HepG2 (cell line): Measurements from ENCODE around the gene ZNF155. TPM values are rescaled to one million over a fixed set of nuclear protein-coding genes. Genes with fewer than 3 reads are reported as not detected.

Experiments used
- AGO2 ChIP-seq: fragments of 200-400 bp; formaldehyde crosslinking; optimal IDR thresholded peaks from 2 replicates; pipeline ENCODE3; 2017; ENCODE audit warnings: mild to moderate bottlenecking, low read depth, low read length, moderate library complexity
- ARID2 ChIP-seq: sonication (generic); formaldehyde crosslinking; IDR thresholded peaks from 2 replicates; pipeline ENCODE4 v1.8.1; 2022; ENCODE audit warnings: mild to moderate bottlenecking, missing genetic modification reagents, borderline replicate concordance
- CHD2 ChIP-seq: IDR thresholded peaks from 2 replicates; pipeline ENCODE4 v1.6.1; 2011; ENCODE audit warnings: low read depth, low read length, improper control_type of control experiment
- HNRNPH1 ChIP-seq: fragments of 200-400 bp; formaldehyde crosslinking; optimal IDR thresholded peaks from 2 replicates; pipeline ENCODE3; 2017; ENCODE audit warnings: mild to moderate bottlenecking, low read depth, low read length
- IKZF1 ChIP-seq: fragments of 450-650 bp; IDR thresholded peaks from 2 replicates; pipeline ENCODE4 v1.7.1; 2016
- ISX ChIP-seq: sonication (generic); formaldehyde crosslinking; conservative IDR thresholded peaks from 2 replicates; pipeline ENCODE4 v1.5.0; 2020; ENCODE audit warnings: missing genetic modification reagents
- KDM6A ChIP-seq: IDR thresholded peaks from 2 replicates; pipeline ENCODE4 v1.6.1; 2016; ENCODE audit warnings: low read depth
- MAFK ChIP-seq, 2 experiments: IDR thresholded peaks in 1 of 2; conservative IDR thresholded peaks in 1 of 2; 2 replicates each; pipeline ENCODE4 v1.6.1; 2011; ENCODE audit warnings: improper control_type of control experiment in 2 of 2, low read length in 2 of 2
- MXI1 ChIP-seq: IDR thresholded peaks from 3 replicates; pipeline ENCODE4 v1.6.1; 2012; ENCODE audit warnings: low read depth, low read length, inconsistent platforms, borderline replicate concordance
- NKX3-1 ChIP-seq: sonication (generic); formaldehyde crosslinking; IDR thresholded peaks from 2 replicates; pipeline ENCODE4 v1.5.0; 2020; ENCODE audit warnings: missing genetic modification reagents
- NR2F1 ChIP-seq, 2 experiments: fragments of 450-650 bp in 1 of 2; formaldehyde crosslinking in 1 of 2; IDR thresholded peaks; 2 replicates each; pipeline versions ENCODE4 v1.5.0 to v1.6.1; 2016 to 2020; ENCODE audit warnings: mild to moderate bottlenecking in 1 of 2, missing compliant biosample characterization in 1 of 2, missing genetic modification reagents in 1 of 2, moderate library complexity in 1 of 2
- SP1 ChIP-seq, 2 experiments: fragments of 450-650 bp in 1 of 2; sonication (generic) in 1 of 2; formaldehyde crosslinking in 1 of 2; IDR thresholded peaks; 2 replicates each; pipeline versions ENCODE4 v1.4.0 to v1.6.1; 2016 to 2020; ENCODE audit warnings: missing genetic modification reagents in 1 of 2
- SPEN ChIP-seq: sonication (generic); formaldehyde crosslinking; IDR thresholded peaks from 2 replicates; pipeline ENCODE4 v1.5.1; 2020; ENCODE audit warnings: low read depth, mild to moderate bottlenecking, missing genetic modification reagents
- SYNCRIP ChIP-seq: fragments of 200-400 bp; formaldehyde crosslinking; IDR thresholded peaks from 2 replicates; pipeline ENCODE4 v1.6.1; 2018; ENCODE audit warnings: mild to moderate bottlenecking, low read depth, low read length; ENCODE audit not compliant: insufficient read depth
- TCF7L2 ChIP-seq: IDR thresholded peaks from 2 replicates; pipeline ENCODE4 v1.6.1; 2011; ENCODE audit warnings: mild to moderate bottlenecking, low read depth, low read length, moderate library complexity
- ZBTB20 ChIP-seq: sonication (generic); formaldehyde crosslinking; IDR thresholded peaks from 2 replicates; pipeline ENCODE4 v1.8.1; 2023; ENCODE audit warnings: missing genetic modification reagents, low read depth, mild to moderate bottlenecking, borderline replicate concordance
- ZNF205 ChIP-seq: IDR thresholded peaks from 2 replicates; pipeline ENCODE4 v1.6.1; 2018; ENCODE audit warnings: missing biosample characterization, missing genetic modification reagents
- ZNF264 ChIP-seq: sonication (generic); formaldehyde crosslinking; IDR thresholded peaks from 2 replicates; pipeline ENCODE4 v1.4.0; 2020; ENCODE audit warnings: missing genetic modification reagents
- ZNF33B ChIP-seq: sonication (generic); formaldehyde crosslinking; IDR thresholded peaks from 2 replicates; pipeline ENCODE4 v1.5.1; 2020; ENCODE audit warnings: mild to moderate bottlenecking, missing genetic modification reagents
- ZNF558 ChIP-seq: sonication (generic); formaldehyde crosslinking; IDR thresholded peaks from 2 replicates; pipeline ENCODE4 v1.9.0; 2022; ENCODE audit warnings: mild to moderate bottlenecking, missing genetic modification reagents, borderline replicate concordance
- ZNF580 ChIP-seq: IDR thresholded peaks from 2 replicates; pipeline ENCODE4 v1.6.1; 2016; ENCODE audit warnings: low read depth, borderline replicate concordance
- ZNF768 ChIP-seq: sonication (generic); formaldehyde crosslinking; IDR thresholded peaks from 2 replicates; pipeline ENCODE4 v1.4.0; 2020; ENCODE audit warnings: missing genetic modification reagents
- polyA plus RNA-seq, 8 experiments: library from polyadenylated mRNA; depleted of rRNA in 3 of 8; stranded (reverse) in 7 of 8; unstranded in 1 of 8; fragments of >200 nt; fragmentation: Illumina TruSeq in 4 of 8; extraction: Trizol in 4 of 8; gene quantifications; 2 replicates each; pipeline versions ENCODE4 v1.2.1 to v1.2.3, GENCODE V29; 2011 to 2016; ENCODE audit warnings: low read depth in 4 of 8, missing spikeins in 1 of 8, mixed read lengths in 1 of 8; ENCODE audit not compliant: insufficient read depth in 1 of 8
- total RNA-seq, 5 experiments: library from RNA; depleted of rRNA; stranded (reverse); fragments of >200 nt; fragmentation: Illumina TruSeq; extraction: Trizol; gene quantifications; 2 replicates each; pipeline ENCODE4 v1.2.3, GENCODE V29; 2016; ENCODE audit warnings: low read depth in 1 of 5
- TF ChIP-seq, protein P1 (sequence below): sonication (generic); formaldehyde crosslinking; IDR thresholded peaks from 2 replicates; pipeline ENCODE4 v1.4.0; 2020; ENCODE audit warnings: missing genetic modification reagents, low read depth, mild to moderate bottlenecking, borderline replicate concordance
- TF ChIP-seq, protein P2 (sequence below): fragments of 450-650 bp; IDR thresholded peaks from 2 replicates; pipeline ENCODE4 v1.6.1; 2017
- TF ChIP-seq, protein P3 (sequence below): sonication (generic); formaldehyde crosslinking; IDR thresholded peaks from 2 replicates; pipeline ENCODE4 v1.8.1; 2023; ENCODE audit warnings: mild to moderate bottlenecking, missing genetic modification reagents

The ZNF155 gene
- total and polyA plus RNA-seq, 2 of the 13 experiments (the other 11 are each of a cell fraction or from before 2014, with no cell fraction given), result 2.5 to 3.6 TPM

DNA sequence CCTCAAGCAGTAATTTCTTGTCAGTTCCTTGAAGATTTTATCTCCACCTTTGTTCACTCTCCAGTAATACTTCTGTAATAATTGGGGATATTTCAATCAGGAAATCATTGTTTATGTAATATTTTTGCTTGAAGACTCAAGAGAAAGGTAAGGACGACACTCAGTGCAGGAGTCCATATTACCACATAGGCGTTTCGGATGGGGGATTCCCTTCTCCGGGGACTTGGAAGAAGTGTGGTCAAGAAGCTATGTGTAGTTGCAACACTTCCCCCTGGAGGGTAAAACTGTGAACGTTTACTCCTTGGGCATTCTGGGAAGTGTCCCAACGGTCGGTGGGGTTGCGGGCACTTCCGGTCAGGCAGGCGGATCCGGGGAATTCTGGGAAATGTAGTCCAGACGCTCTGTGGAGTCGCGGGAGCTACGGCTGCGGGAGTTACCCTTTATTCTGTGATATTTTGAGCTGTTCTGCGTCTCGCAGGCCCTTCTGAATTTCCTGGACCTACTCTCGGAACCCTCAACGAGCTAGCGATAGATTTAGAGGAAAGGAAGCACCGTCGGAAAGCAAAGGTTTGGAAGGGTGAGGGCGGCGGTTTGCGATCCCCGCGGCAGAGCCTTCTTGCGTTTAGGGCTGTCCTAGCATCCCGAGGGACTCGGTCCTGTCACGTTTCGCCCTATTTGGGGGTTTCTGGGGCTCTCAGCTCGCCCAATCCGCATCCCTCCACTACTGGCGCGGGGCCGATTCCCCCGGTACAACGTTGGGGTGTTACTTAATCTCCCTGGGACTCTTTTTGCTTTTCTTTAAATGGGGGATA, 32.9 kb upstream of the ZNF155 start, which contains the start of gene ZNF221 (continued):
- no peak for TF ChIP-seq SP1 (IDR thresholded peaks at IDR 0.05)
- TF ChIP-seq SP1 (CRISPR knock-in tag; IDR thresholded peaks at IDR 0.05), result peak; percentile 53; the same call in 1 of the 2 replicates
- TF ChIP-seq KDM6A (CRISPR knock-in tag), result no peak
- TF ChIP-seq, protein P1, sequence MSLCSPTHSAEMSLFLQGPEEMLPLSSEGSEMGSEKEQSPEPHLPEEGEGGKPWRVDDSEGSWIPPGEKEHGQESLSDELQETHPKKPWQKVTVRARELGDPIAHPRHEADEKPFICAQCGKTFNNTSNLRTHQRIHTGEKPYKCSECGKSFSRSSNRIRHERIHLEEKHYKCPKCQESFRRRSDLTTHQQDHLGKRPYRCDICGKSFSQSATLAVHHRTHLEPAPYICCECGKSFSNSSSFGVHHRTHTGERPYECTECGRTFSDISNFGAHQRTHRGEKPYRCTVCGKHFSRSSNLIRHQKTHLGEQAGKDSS, result no peak
- peak; percentile 96 for TF ChIP-seq SPEN
- peak; percentile 68; the same call in 1 of the 3 replicates for TF ChIP-seq MXI1
- no peak for TF ChIP-seq ISX (CRISPR knock-in tag)
- TF ChIP-seq SYNCRIP, result no peak
- no peak for TF ChIP-seq ARID2
- no peak for TF ChIP-seq ZNF768 (CRISPR knock-in tag)
- no peak for TF ChIP-seq MAFK (conservative IDR thresholded peaks at IDR 0.05 in 1 of 2, IDR thresholded peaks at IDR 0.05 in 1 of 2; ENCODE audit: low read length in 2 of 2)
- TF ChIP-seq ZNF33B (CRISPR knock-in tag), result no peak
- no peak for TF ChIP-seq HNRNPH1
- no peak for TF ChIP-seq ZNF264 (CRISPR knock-in tag)
- TF ChIP-seq ZNF580 (CRISPR knock-in tag), result 0 out of 2 replicates have a peak, but pooled peaks have one; percentile 60
- no peak for TF ChIP-seq TCF7L2
- TF ChIP-seq, protein P2, sequence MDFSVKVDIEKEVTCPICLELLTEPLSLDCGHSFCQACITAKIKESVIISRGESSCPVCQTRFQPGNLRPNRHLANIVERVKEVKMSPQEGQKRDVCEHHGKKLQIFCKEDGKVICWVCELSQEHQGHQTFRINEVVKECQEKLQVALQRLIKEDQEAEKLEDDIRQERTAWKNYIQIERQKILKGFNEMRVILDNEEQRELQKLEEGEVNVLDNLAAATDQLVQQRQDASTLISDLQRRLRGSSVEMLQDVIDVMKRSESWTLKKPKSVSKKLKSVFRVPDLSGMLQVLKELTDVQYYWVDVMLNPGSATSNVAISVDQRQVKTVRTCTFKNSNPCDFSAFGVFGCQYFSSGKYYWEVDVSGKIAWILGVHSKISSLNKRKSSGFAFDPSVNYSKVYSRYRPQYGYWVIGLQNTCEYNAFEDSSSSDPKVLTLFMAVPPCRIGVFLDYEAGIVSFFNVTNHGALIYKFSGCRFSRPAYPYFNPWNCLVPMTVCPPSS, result no peak
- no peak for TF ChIP-seq NKX3-1 (CRISPR knock-in tag)
- 0 out of 2 replicates have a peak, but pooled peaks have one; percentile 39 for TF ChIP-seq CHD2
- TF ChIP-seq ZNF558 (CRISPR knock-in tag), result no peak
- TF ChIP-seq NR2F1 (CRISPR knock-in tag; IDR thresholded peaks at IDR 0.05), result no peak
- TF ChIP-seq ZBTB20 (CRISPR knock-in tag), result 0 out of 2 replicates have a peak, but pooled peaks have one; percentile 26
- TF ChIP-seq IKZF1, result no peak
- no peak for TF ChIP-seq ZNF205 (CRISPR knock-in tag)
- TF ChIP-seq AGO2, result no peak
- TF ChIP-seq, protein P3, sequence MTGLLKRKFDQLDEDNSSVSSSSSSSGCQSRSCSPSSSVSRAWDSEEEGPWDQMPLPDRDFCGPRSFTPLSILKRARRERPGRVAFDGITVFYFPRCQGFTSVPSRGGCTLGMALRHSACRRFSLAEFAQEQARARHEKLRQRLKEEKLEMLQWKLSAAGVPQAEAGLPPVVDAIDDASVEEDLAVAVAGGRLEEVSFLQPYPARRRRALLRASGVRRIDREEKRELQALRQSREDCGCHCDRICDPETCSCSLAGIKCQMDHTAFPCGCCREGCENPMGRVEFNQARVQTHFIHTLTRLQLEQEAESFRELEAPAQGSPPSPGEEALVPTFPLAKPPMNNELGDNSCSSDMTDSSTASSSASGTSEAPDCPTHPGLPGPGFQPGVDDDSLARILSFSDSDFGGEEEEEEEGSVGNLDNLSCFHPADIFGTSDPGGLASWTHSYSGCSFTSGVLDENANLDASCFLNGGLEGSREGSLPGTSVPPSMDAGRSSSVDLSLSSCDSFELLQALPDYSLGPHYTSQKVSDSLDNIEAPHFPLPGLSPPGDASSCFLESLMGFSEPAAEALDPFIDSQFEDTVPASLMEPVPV, result no peak
